ENCODE measurements around the gene TMEM259. TPM values are rescaled to one million over a fixed set of nuclear protein-coding genes. Genes with fewer than 3 reads are reported as not detected.

Gene TMEM259
- total and polyA plus RNA-seq, 2 of the 13 experiments (the other 11 are each of a cell fraction or from before 2014, with no cell fraction given), result 64.7 to 164 TPM

GRCh38 chr19:1066251-1066747 is 45.4 kb upstream of the TMEM259 start (continued):
- no peak for TF ChIP-seq ZSCAN21 (CRISPR knock-in tag; IDR thresholded peaks at IDR 0.05; ENCODE audit: borderline replicate concordance)
- no peak for TF ChIP-seq TBL1XR1 (IDR thresholded peaks at IDR 0.05; ENCODE audit: borderline replicate concordance, low read length, partially characterized antibody)
- TF ChIP-seq KLF9 (CRISPR knock-in tag; IDR thresholded peaks at IDR 0.05; ENCODE audit: low read depth), result no peak
- TF ChIP-seq ZNF644 (CRISPR knock-in tag; IDR thresholded peaks at IDR 0.05; ENCODE audit: low read depth), result no peak
- no peak for TF ChIP-seq SP140L (CRISPR knock-in tag; IDR thresholded peaks at IDR 0.05; ENCODE audit: borderline replicate concordance)
- TF ChIP-seq ZFP36L2 (CRISPR knock-in tag; IDR thresholded peaks at IDR 0.05), result no peak
- no peak for TF ChIP-seq PAF1 (CRISPR knock-in tag; IDR thresholded peaks at IDR 0.05)
- no peak for TF ChIP-seq CCAR2 (optimal IDR thresholded peaks at IDR 0.05; ENCODE audit: low read depth, low read length)
- TF ChIP-seq ZBTB43 (CRISPR knock-in tag; conservative IDR thresholded peaks at IDR 0.05), result no peak
- peak; percentile 67 for TF ChIP-seq ZNF574 (CRISPR knock-in tag; IDR thresholded peaks at IDR 0.05)
- peak; percentile 8; the same call in 1 of the 2 replicates for TF ChIP-seq ZBTB26 (CRISPR knock-in tag; IDR thresholded peaks at IDR 0.05; ENCODE audit: borderline replicate concordance)
- no peak for TF ChIP-seq ZC3H4 (CRISPR knock-in tag; IDR thresholded peaks at IDR 0.05; ENCODE audit: borderline replicate concordance)
- TF ChIP-seq KLF13 (CRISPR knock-in tag; IDR thresholded peaks at IDR 0.05), result no peak
- TF ChIP-seq CCDC6 (CRISPR knock-in tag; IDR thresholded peaks at IDR 0.05), result no peak
- no peak for TF ChIP-seq ZFY (CRISPR knock-in tag; IDR thresholded peaks at IDR 0.05)
- no peak for TF ChIP-seq TAF1 (CRISPR knock-in tag; IDR thresholded peaks at IDR 0.05)
- TF ChIP-seq RFXANK (CRISPR knock-in tag; IDR thresholded peaks at IDR 0.05), result no peak
- no peak for TF ChIP-seq CREB1 (IDR thresholded peaks at IDR 0.05)
- TF ChIP-seq CREB1 (CRISPR knock-in tag; IDR thresholded peaks at IDR 0.05), result no peak
- no peak for TF ChIP-seq SATB2 (CRISPR knock-in tag; IDR thresholded peaks at IDR 0.05)
- TF ChIP-seq ELK4 (CRISPR knock-in tag; IDR thresholded peaks at IDR 0.05; ENCODE audit: borderline replicate concordance), result no peak
- TF ChIP-seq CERS6 (CRISPR knock-in tag; IDR thresholded peaks at IDR 0.05), result no peak
- TF ChIP-seq ZNF432 (CRISPR knock-in tag; IDR thresholded peaks at IDR 0.05; ENCODE audit: borderline replicate concordance), result no peak
- TF ChIP-seq ZNF615 (CRISPR knock-in tag; IDR thresholded peaks at IDR 0.05; ENCODE audit: borderline replicate concordance), result no peak
- no peak for TF ChIP-seq SMC3 (IDR thresholded peaks at IDR 0.05; ENCODE audit: low read length)
- TF ChIP-seq HOXA7 (CRISPR knock-in tag; IDR thresholded peaks at IDR 0.05), result no peak

Measured in HepG2 (cell line).